Rectal smooth muscle tissue (tissue), 1 donor: ENCODE results near the gene NET1.
"Not testable (repeated sequence)": the region's sequence is repeated elsewhere in the genome, so short reads cannot be mapped to it uniquely, and the experiment has no call there.

Source experiments
- H3K27ac ChIP-seq: one replicate; pipeline ENCODE4 v1.7.0; 2013; ENCODE audit warnings: low read depth, low read length, inconsistent platforms
- H3K27me3 ChIP-seq: one replicate; pipeline ENCODE4 v1.7.0; 2013; ENCODE audit warnings: low read length; ENCODE audit not compliant: control insufficient read depth, insufficient read depth
- H3K36me3 ChIP-seq: one replicate; pipeline ENCODE4 v1.7.0; 2013; ENCODE audit warnings: low read length; ENCODE audit not compliant: control insufficient read depth, insufficient read depth
- H3K4me1 ChIP-seq: one replicate; pipeline ENCODE4 v1.7.0; 2013; ENCODE audit warnings: low read length; ENCODE audit not compliant: control insufficient read depth, insufficient read depth
- H3K4me3 ChIP-seq: one replicate; pipeline ENCODE4 v1.7.0; 2013; ENCODE audit warnings: low read length
- H3K9ac ChIP-seq: one replicate; pipeline ENCODE4 v1.7.0; 2013; ENCODE audit warnings: low read length

NET1 gene

DNA sequence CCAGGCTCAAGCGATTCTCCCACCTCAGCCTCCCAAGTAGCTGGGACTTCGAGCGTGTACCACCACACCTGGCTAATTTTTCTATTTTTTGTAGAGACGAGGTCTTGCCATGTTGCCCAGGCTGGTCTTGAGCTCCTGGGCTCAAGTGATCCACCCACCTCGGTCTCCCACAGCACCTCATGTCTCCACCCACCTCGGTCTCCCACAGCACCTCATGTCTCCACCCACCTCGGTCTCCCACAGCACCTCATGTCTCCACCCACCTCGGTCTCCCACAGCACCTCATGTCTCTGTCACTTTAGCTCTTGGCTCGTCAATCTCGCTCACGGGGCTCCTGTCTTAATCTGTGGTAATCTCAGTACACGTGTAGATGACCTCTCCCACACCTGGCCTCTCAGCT lies 32.0 kb upstream of the NET1 start:
- H3K4me3 ChIP-seq, H3K27me3 ChIP-seq, H3K36me3 ChIP-seq, H3K4me1 ChIP-seq, H3K9ac ChIP-seq, H3K27ac ChIP-seq: not testable (repeated sequence)

DNA sequence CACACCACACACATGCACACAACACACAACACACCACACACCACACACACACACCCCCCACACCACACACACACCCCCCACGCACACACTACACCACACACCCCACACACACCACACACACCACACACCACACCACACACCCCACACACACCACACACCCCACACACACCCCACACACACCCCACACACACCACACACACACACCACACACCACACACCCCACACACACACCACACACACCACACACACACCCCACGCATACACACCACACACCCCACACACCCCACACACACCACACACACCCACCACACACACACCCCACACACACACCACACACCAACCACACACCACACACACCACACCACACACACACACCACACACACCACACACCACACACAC lies 31.2 kb upstream of the NET1 start:
- no peak overlapping the region for H3K4me3 ChIP-seq
- H3K27me3 ChIP-seq = no peaks in the 10 kb centered on the region

DNA sequence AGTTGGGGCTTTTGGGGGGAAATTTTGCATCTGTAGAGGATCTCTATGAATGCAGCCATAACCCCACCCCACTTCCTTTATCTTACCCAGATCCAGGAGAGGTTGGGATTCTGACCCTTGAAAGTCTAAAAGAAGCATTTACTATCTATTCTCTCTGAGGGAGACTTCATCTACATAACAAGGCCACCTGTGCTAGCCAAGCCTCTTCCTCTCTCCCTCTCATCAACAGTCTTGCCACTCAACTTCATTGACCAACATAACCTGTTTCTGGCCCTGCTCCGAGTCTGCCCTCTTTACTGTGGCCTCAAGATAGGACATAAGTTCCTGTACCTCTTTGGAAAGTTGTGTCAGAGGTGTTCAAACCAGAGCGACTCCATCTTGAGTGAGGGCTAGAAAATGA lies 27.1 kb upstream of the NET1 start:
- no peak overlapping the region for H3K27ac ChIP-seq
- no peaks in the 10 kb centered on the region for H3K27me3 ChIP-seq
- no peak overlapping the region for H3K9ac ChIP-seq
- no peak overlapping the region for H3K4me3 ChIP-seq
- H3K4me1 ChIP-seq = no peaks in the 10 kb centered on the region
- no peaks in the 10 kb centered on the region for H3K36me3 ChIP-seq

More for the DNA sequence above, 31.2 kb upstream of the NET1 start:
- H3K9ac ChIP-seq = no peak overlapping the region
- H3K27ac ChIP-seq = no peak overlapping the region
- H3K36me3 ChIP-seq = no peaks in the 10 kb centered on the region
- no peaks in the 10 kb centered on the region for H3K4me1 ChIP-seq

DNA sequence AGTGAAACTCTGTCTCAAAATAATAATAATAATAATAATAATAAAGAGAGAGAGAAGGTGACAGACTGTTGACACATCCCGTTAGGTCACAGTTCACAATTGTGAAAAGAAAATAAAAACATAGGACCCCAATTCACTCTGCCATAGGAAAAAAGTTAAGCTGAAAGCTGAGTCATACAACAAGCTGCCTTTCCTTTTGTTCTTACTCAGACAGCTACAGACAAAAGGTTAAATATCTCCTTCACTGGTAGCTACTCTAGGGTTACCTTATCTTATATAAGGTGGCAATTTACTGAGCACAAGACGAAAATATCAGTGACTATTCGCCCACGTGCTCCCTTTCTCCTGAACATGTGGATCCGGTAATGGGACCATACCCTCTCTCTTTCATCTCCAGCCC lies 25.2 kb upstream of the NET1 start:
- Histone ChIP-seq H3K9ac (no peak overlapping the region), H3K36me3 (no peaks in the 10 kb centered on the region), H3K27me3 (no peaks in the 10 kb centered on the region), H3K4me3 (no peak overlapping the region), H3K27ac (no peak overlapping the region), H3K4me1 (no peaks in the 10 kb centered on the region)

DNA sequence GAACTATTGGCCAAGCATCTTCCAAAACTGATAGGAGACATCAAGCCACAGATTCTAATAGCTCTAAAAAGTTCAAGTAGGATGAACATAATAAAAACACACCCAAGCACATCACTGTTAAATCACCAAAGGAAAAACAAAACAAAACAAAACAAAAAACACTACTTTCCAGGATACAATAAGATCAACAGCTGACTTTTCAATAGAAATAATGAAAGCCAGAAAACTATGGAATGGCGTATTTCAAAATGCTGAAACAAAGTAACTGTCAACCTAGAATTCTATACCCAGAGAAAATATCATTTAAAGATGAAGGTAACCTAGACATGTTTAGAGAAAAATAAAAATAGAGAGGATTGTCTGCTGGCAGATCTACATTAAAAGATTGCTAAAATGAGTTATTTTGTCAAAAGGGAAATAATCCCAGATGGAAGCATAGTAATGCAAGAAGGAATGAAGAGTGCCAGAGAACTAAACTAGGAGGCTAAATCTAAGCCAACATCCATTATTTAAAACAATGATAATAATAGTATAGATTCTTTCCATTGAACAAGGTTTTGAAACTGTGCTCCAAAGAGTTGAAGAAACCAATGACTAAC lies 21.7 kb upstream of the NET1 start:
- Histone ChIP-seq H3K27me3 (no peaks in the 10 kb centered on the region), H3K4me3 (no peak overlapping the region), H3K36me3 (no peaks in the 10 kb centered on the region), H3K4me1 (no peaks in the 10 kb centered on the region), H3K9ac (no peak overlapping the region), H3K27ac (no peak overlapping the region)

DNA sequence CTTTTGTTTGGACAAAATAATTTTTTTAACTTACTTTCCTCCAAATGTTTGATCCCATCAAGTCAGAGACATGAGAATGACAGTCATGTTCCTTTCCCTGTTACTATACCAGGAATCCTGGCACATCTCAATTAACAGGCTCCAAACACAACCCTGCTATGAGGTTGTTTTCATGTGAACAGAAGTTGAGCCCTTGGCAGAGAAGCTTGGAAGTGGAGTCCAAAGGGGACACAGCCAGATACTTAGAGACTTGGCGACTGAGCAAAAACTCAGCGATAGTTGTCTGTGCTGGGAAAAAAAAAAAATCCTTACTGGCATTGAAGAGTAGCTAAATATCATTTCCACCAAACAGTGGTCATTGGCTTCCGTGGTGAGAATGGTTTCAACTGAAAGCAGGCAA lies 20.6 kb upstream of the NET1 start:
- no peaks in the 10 kb centered on the region for H3K36me3 ChIP-seq

DNA sequence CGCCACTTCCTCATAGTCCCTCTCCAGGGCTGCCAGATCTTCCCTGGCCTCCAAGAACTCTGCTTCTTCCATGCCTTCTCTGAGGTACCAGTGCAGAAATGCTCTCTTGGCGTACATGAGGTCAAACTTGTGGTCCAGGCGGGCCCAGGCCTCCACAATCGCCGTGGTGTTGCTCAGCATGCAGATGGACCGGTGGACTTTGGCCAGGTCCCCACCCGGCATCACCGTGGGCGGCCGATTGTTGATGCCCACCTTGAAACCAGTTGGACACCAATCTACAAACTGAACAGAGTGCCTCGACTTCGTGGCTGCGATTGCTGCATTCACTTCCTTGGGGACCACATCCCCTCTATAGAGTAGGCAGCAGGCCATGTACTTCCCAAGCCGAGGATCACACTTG lies 18.8 kb upstream of the NET1 start:
- H3K27me3 ChIP-seq = no peaks in the 10 kb centered on the region
- H3K4me3 ChIP-seq = no peak overlapping the region
- no peak overlapping the region for H3K9ac ChIP-seq
- no peaks in the 10 kb centered on the region for H3K4me1 ChIP-seq
- H3K27ac ChIP-seq = no peak overlapping the region
- H3K36me3 ChIP-seq = no peaks in the 10 kb centered on the region

More for the DNA sequence above, 20.6 kb upstream of the NET1 start:
- H3K9ac ChIP-seq = no peak overlapping the region
- no peaks in the 10 kb centered on the region for H3K27me3 ChIP-seq
- no peak overlapping the region for H3K27ac ChIP-seq
- H3K4me1 ChIP-seq = no peaks in the 10 kb centered on the region
- H3K4me3 ChIP-seq = no peak overlapping the region

DNA sequence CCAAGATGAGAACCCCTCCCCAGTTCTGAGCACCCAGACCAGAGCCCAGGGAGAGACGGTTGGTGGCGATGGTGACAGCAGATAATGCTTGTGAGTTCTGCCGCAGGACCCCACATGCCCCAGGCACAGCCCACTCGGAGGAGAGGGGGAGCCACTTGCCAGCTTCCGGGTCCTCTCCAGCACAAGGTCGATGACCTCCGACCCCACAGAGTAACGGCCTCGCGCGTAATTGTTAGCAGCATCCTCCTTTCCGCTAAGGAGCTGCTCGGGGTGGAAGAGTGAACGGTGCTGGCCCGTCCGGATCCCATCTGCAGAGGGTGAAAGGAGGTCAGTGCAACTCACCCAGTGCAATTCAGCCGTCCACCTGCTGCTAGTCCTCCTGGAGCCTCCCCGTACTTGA lies 17.2 kb upstream of the NET1 start:
- Histone ChIP-seq H3K9ac (no peak overlapping the region), H3K4me3 (no peak overlapping the region), H3K27ac (no peak overlapping the region)

DNA sequence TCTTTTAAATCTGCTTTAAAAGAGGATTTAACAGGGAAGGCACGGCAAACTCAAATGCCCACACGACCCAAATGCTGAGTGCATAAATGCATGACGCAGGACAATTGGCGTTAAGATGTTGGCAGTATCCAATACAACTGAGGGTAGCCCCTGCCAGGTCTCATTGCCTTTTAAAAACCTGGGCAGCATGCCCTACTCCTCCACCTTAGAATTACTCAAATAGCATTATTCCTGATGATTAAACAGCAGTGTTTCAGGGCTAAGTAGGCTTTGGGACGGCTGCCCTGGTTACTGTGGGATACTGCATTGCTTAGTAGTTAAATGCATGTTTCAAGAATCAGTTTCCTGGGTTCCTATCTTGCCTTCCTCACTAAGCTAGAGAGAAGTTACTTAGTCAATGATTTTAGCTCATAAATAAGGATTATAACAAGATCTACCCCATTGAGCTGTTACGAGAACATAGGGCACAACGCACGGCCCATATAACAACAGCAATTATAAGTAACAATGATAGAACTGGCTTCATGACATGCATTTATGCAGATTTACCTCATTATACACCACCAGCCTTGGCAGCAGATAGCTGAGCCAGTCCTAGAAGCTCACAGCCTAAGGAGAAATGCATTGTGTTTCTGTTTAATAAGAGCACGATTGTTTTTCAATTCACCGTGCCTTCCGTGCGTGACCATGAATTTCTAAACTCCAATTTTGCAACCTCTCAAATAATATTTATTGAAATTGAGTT lies 15.6 kb upstream of the NET1 start:
- no peak overlapping the region for H3K27ac ChIP-seq
- H3K9ac ChIP-seq = no peak overlapping the region
- no peaks in the 10 kb centered on the region for H3K36me3 ChIP-seq
- H3K4me1 ChIP-seq = no peaks in the 10 kb centered on the region
- H3K27me3 ChIP-seq = no peaks in the 10 kb centered on the region
- no peak overlapping the region for H3K4me3 ChIP-seq

More for the DNA sequence above, 17.2 kb upstream of the NET1 start:
- Histone ChIP-seq H3K36me3 (no peaks in the 10 kb centered on the region), H3K27me3 (no peaks in the 10 kb centered on the region), H3K4me1 (no peaks in the 10 kb centered on the region)

DNA sequence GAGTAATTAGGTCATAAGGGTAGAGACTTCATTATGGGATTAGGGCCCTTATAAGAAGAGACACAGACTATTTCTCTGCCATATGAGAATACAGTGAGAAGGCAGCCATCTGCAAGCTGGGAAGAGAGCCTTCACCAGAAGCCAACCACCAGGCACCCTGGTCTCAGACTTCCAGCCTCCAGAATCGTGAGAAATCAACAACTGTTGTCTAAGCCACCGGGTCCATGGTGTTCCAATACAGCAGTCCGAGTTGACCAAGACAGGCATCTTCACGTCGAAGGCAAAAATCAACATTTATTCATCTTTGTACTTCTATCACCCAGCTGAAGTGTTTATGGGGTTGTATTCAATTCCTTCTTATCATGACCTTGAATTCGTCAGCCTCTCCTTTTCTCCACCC lies 13.0 kb upstream of the NET1 start:
- no peak overlapping the region for H3K27ac ChIP-seq
- no peak overlapping the region for H3K4me3 ChIP-seq
- no peaks in the 10 kb centered on the region for H3K27me3 ChIP-seq
- no peaks in the 10 kb centered on the region for H3K4me1 ChIP-seq
- no peak overlapping the region for H3K9ac ChIP-seq
- H3K36me3 ChIP-seq = no peaks in the 10 kb centered on the region

DNA sequence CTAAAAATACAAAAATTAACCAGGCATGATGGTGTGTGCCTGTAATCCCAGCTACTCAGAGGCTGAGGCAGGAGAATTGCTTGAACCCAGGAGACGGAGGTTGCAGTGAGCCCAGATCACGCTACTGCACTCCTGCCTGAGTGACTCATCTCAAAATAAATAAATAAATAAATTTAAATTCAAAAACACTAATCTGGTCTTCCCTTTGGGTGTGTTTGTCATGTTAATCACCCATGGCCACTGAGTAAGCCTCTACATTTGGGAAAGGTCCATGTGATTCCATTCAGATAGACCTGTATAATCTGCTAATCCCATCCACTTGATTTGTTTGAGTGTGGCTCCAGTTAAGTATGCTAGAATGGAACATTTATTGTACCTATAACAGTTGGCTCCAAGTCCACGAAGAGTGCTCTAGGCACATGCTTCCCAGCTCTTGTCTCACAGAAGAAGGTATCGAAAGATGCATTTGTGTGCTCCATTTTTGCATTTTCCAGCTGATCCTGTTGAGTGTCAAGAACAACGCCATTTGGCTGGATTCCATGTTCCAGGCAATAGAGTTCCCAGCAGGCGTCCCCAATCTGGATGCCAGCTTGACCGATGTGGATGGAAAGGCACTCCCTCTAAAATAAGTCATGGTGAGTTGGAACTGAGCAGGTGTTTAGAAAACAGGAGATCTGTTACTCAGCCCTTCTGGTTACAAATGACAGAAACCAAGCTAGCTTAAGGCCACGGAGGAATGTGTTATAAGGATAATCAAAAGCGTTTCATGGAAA lies 11.7 kb upstream of the NET1 start:
- H3K4me3 ChIP-seq = no peak overlapping the region
- no peak overlapping the region for H3K27ac ChIP-seq
- H3K36me3 ChIP-seq = no peaks in the 10 kb centered on the region

DNA sequence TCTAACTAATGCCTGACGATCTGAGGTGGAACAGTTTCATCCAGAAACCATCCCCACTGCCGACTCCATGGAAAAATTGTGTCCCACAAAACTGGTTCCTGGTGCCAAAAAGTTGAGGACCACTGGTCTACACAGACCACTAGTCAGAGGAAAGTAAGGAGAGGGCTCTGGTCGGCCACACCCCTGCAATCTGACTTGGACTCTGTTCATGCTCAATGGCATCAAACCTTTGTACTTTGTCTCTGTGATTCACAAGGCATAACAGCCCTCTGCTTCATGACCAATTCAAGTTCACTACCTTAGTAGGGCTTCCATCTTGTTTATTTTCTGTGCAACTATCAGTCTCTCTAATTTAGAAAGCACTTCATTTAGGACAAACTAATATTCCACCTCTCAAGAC lies 9.6 kb upstream of the NET1 start:
- H3K4me1 ChIP-seq = no peaks in the 10 kb centered on the region
- no peaks in the 10 kb centered on the region for H3K27me3 ChIP-seq
- H3K36me3 ChIP-seq = no peaks in the 10 kb centered on the region
- H3K4me3 ChIP-seq = no peak overlapping the region
- no peak overlapping the region for H3K27ac ChIP-seq
- H3K9ac ChIP-seq = no peak overlapping the region

More for the DNA sequence above, 11.7 kb upstream of the NET1 start:
- Histone ChIP-seq H3K4me1 (no peaks in the 10 kb centered on the region), H3K9ac (no peak overlapping the region), H3K27me3 (no peaks in the 10 kb centered on the region)
